HG03521 (cell line): Measurements from ENCODE around the gene PEX14.
A peak's percentile ranks its signal among the peaks of the same experiment; 100 is the strongest.
"Not testable (repeated sequence)": the region's sequence is repeated elsewhere in the genome, so short reads cannot be mapped to it uniquely, and the experiment has no call there.

ENCODE experiments used
- ATAC-seq: cut with Tn5 transposase; IDR thresholded peaks from one replicate; pipeline ENCODE4 v1.9.1; 2021; ENCODE audit warnings: mild to moderate bottlenecking, moderate library complexity; ENCODE audit not compliant: unreplicated experiment

Gene PEX14

DNA sequence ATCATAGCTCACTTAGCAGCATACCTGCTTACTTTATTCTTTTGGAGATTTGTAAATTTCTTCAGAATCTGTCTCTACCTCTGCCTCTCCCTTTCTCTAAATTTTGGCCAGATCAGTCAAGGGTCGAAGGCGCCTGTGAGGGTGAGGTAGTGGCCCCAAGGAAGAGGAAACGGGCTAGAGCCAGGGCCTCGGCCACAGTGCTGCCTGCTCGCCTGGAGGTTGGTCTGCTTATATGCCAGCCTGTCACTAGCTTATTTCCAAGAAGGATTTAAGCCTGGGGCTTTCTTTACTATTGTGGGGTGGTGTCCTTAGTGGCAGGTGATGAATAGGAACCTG, 19.6 kb downstream of the PEX14 start:
- ATAC-seq: no peak

DNA sequence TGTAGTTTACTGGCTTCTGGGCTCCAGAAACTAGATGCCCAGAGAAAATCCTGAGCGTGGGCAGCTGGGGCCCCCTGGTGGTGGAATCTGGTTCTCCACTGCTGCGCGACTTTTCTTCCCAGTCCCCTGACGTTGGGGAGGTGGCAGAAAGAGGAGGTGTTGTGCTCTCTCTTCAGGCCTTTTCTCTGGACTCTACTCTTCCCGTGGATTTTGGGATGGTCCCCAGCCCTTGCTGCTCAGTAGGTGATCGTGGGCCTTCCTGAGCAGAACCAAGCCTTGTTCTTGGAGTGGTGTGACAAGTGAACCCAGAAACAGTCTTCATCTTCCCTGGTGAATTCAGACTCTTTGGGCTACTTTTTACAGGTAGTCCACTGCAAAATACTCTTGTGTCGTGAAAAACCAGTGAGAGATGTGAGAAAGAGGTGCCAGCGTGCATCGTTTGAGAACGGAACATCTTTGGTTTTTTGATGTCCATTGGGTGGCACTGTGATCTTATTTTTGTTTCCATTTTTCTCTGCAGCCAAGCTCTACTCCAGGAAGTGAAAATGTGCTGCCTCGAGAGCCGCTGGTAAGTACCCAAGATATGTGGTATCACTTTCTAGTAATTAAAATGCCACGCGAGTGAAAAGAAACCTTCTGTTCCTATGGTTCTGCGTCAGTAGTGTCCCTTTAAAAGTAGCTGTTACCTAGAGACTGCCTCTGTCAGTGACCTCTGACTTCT, 20.2 kb downstream of the PEX14 start:
- ATAC-seq: peak; percentile 59

DNA sequence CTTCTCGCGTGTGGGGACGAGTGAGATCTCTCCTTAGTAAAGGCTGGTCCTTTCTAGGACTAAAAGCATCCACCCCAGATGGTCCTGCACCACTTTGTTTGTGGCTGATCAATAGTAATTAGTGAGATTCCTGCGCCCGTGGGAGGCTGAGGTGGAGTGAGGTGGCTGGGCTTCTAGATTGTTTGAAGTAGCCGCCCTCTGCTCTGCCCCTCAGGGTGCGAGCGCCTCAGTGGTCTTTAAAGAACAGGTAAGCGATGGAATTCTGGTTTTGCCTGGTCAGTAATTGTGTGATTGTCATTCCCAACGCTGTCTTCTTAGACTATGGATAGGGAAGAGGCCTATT, 20.7 kb downstream of the PEX14 start:
- ATAC-seq: no peak

DNA sequence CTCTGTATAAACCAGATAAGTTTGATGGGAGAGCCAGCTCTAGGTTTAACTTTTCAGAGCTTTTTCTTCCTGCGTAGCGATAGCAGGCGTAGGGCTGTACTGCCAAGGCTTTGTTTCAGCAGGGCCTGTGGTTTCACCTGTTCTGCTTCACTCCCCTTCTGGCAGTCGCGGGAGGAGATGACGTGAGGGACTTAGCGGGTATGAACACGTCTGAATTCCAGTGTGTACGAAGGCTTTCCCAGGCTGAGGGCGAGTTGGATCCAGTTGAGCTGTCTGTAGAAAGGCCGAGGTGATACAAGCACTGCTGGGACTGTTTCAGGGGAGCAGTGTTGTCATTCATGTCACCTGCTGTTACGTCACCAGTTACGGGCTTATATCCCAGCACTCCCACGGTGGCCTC, 21.2 kb downstream of the PEX14 start:
- no peak for ATAC-seq

DNA sequence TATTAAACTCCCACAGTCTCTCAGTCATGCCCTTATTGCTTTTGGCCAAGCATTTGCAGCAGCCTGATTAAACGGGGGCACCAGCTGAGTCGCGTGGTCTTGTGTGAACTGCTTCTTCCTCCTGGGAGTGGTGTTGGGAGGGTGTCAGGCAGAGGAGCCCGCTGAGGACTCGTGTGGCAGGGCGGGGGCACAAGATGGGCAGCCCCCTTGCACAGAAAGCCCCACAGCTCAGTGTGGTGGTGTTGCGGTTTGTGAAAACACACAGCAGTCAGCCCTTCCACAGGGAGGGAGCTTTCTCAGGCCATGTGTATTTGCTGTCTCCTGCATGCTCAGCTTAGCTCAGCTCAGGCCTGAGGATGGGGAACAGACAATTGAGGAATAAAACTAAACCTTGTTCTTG, 22.4 kb downstream of the PEX14 start:
- ATAC-seq: no peak

DNA sequence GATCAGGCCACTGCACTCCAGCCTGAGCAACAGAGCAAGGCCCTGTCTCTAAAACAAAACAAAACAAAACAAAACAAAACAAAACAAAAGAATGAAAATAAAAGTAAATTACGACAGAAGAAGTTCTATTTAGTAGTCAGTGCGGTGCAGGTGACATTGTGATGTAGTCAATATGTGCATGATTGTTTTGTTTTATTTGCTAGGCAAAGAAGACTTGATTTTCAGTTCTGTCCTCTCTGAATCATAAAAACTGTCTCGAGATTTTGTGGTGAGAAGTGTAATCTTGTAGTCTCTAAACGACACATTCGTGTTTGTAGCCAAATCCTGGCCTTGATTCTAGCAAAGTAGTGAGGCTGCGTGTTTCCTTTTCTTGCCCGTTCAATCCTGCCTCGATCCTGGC, 23.5 kb downstream of the PEX14 start:
- ATAC-seq: no peak

DNA sequence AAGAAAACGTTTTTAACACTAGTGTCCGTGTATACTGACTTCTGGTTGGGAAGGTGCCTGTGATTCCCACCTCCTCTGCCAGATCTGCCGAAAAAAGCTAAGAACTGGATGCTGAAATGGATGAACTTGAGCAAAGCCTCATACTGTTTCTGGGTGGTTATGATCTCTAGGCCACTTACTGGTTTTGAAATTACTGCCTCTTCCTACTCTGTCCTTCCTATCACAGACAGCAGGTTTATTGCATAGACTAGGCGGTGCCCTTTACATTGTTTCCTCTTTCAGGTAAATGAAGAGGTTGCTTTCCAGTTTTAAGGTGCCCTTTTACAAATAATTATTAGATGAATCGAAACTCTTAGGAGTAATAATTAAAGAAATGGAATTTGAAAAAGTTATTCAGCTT, 27.5 kb downstream of the PEX14 start:
- ATAC-seq: no peak

DNA sequence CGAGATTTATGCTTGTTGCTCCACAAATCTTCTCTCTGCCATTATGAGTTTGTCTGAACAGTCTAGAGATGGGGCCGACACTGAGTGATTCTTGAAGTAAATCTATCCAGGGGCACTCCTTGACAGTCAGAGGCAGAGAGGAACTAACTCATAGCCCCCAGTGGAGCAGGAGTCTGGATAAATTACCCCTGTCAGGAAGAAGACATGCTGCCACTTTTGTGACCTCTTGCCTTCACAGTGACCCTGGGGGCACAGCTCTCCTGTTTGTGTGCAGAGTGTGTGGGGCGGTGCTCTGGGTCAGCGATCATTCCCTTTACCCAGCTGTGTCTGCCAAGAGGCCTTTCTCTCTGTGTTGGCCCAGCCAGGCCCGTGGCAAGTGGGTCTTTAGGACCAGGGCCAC, 29.5 kb downstream of the PEX14 start:
- ATAC-seq: no peak

DNA sequence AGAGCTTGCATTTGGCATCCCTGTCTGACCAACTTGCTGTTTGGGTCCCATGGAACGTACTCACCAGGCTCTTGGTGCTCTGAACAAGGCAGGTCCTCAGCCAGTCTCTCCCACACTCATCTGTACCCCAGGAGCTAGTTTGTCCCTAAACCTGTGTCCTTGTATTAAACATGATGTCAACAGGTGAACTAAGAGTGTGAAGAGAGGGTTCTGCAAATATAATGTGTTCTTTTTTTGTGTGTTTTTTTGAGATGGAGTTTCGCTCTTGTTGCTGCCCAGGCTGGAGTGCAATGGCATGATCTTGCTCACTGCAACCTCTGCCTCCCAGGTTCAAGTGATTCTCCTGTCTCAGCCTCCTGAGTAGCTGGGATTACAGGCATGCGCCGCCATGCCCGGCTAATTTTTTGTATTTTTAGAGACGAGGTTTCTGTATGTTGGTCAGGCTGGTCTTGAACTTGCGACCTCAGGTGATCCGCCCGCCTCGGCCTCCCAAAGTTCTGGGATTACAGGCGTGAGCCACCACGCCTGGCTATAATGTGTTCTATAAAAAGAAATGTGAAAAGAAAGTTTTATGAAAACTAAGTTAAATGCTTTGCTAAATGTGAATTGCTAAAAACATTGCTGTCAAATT, 31.4 kb downstream of the PEX14 start:
- ATAC-seq: not testable (repeated sequence)

DNA sequence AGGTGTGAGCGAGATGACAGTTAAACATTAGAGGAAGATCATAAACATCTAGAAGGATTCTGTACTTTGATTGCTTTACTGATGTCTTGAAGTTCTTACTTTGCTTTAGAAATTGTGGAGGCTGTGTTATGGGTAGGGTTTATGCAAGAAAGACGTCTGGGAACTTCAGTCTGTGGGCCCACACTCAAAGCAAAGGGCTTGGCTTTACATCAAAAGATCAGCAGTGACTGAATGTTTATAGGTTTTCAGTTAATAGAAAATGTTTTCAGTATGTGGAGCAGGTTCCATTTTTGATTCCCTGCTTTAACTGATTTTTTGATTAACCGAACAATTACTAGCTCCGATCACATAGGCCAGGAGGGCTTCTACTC, 31.9 kb downstream of the PEX14 start:
- ATAC-seq: no peak

DNA sequence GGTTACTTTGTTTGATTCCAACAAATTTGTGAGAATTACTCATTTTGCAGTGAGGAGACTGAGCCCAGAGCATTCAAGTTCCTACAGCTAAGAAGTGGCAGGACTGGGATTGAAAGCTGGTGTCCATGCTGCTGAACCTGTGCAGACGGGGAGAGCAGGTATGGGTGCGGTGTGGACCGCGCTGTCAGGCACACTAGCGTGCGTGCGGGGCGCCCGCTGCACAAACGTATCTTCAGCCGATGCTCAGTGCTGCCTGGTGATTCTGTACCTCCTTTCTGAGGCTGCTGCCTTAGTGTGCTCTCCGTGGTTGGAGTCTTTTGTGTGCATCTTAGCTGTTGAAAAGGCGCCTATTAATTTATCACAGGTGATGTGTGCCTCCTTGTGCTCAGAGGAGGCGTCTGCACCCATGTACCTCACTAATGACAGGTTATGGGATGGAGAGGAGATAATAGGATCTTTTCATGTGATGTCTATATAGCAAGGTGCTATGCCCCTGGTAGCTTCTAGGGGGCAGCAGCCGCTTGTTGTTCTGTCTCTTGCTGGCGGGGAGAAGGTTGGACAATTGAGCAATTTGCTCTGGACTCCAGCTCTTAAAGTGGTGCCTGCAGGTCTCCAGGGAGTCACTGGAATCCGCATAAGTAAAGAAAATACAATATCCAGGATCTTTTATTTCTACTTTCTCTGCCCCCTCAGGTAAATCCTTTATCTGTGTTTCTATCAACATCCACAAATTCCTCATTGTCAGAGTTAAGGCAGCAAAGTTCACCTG, 32.5 kb downstream of the PEX14 start:
- ATAC-seq: no peak

DNA sequence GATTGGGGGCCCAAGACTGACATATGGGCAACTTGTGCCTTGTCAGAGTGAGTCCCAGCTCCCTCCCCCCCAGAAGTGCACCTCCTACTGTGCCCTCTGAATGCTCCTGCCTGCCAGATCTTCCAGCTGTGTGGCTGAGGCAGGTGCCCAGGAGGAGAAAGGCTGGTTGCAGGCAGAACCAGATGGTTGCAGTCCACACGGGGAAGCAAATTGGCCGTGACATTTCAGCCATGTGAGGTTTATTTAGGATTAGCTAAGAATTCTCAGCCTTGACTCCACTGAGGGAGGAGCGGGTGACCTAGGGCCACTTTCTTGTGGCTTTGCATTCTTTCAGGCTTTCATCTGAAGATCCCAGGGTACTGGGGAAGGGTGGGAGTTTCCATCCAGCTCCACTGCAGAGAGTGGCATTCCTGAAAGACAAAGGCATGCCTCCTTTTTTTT, 33.8 kb downstream of the PEX14 start:
- no peak for ATAC-seq

DNA sequence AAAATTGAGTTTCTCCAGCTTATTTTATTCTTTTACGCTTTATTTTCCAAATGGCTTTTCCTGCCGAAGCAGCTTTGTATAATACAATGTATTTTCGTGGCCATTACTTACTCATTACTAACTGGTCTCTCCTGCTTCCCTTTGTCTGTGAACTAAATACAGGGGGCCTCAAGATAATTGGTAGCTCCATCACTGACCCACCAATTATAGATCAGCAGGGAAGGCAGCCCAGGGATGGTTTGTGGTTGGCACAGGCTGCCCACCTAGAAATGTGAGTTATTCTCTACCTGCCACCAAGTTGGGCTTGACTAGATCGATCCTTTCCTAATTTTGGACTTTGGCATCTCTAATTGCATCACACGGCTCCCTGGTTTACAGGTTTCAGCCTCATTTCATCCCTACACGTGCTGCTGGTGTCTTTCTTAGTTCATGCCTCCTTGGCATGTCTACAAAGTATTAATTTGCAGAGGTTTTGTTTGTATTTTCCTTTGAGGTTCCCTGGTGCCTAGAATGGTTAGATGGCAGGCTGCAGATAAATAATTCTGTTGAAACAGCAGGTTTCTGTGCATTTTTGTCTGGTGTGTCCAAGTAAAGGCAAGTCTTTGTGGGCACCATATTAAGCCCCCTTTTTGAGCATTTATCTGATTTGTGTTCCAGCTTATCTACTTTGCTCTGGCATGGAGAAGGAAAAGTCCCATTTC, 35.2 kb downstream of the PEX14 start:
- ATAC-seq: no peak

DNA sequence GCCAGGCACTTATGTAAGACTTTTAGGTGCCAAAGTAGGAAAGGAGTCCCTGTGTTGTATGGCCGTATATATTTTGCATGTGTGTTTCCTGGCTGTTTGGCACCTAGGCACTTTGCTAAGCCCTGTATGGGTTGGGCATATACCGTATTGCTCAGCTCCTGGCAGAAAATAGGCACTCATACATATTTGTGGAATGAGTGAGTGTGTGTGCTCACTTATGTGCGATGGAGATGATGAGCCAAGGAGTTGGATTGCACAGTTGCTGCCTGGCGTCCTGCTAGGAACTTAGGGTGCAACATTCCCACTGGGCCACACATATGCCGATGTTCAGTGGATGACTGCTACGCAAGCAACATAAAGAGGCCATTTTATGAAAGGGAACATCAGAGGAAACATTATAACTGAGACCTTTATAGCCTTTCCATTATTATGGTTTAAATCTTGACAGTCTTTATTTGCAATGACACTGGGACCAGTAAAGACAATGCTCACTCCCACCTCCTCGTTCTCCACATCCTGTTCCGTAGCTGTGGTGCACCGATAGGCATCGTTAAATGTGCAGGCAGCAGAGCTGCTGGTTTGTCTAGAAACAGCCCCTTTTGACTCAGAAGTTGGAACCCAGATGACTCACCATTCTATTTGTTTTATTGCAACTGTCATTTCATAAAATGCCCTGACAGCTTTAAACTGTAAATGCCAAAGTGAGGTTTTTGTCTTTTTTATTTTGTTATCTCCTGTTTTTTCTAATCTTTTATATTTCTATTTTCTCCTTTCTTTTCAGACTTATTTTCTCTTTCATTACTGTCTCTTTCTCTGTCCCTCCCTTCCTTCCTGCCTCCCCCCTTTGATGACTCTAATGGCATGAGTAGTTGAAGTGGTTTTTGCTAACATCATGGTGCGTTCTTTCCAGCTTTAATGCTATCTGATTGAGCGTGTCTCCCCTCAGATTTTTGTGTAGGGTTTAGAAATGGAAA, 36.1 kb downstream of the PEX14 start:
- ATAC-seq: peak; percentile 80

DNA sequence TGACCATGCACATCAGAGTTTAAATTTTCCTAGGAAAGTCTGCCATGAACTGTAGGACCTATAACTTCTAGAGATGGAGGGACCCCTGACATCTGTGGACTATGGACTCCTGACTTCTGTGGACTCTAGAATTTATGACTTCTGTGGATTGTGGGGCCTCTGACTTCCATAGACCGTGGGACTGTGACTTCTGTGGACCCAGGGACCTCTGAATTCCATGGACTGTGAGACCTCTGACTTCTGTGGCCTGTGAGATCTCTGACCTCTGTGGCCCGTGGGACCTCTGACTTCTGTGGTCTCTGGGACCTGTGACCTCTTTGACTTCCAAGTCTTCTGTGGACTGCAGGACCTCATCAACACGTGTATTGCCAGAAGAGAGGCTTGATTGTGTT, 36.7 kb downstream of the PEX14 start:
- ATAC-seq: no peak

DNA sequence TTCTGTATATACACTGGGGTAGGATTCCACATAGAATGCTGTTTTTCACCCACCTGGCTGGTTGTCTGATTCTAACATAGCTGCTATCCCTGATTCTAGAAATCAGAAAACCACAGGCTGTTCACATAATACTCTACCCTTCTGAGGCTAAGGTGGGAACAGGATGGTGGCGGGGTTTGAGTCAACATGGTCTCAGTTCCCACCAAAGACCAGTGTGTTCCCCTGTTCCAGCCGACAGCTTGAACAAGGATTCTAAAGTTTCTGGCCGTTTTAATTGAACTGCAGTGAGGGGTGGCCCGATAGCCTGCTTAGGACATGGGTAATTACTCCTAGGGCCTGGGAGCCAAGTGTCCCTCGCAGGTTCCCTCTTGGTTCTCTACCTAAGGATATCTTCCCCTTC, 38.4 kb downstream of the PEX14 start:
- no peak for ATAC-seq

DNA sequence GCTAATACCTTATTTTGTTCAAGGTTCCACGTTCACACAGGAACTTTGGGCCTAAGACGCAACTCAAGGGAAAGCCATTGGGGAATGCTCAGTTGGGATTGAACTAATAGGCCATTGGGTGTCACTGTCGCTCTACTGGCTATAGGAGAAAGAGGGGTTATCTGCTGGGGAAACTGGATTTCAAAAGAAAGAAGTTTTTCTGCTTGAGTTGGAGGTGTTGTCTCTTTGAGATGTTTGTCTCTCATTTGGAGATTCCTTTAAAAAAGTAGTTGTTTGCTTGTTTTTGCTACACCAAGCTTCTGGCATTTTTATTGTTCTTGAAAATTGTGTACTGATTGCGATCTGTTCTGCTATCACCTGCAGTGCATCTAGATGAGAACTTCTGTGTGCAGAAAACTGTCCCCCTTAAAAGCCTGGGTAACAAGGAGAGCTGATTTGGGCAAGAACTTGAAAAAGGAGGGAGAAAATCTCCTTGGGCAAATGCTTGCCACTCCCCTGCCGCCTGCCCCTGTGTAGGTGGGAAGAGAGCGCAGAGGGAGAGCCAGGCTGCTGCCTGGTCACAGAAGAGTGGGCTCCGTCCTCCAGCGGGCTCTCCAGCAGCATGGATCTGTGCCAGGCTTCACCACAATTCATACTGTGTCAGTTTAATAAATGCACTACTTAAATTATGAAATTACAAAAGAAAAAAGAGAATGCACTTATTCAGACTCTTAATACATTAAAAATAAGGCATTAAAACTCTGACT, 39.9 kb downstream of the PEX14 start:
- ATAC-seq: no peak

DNA sequence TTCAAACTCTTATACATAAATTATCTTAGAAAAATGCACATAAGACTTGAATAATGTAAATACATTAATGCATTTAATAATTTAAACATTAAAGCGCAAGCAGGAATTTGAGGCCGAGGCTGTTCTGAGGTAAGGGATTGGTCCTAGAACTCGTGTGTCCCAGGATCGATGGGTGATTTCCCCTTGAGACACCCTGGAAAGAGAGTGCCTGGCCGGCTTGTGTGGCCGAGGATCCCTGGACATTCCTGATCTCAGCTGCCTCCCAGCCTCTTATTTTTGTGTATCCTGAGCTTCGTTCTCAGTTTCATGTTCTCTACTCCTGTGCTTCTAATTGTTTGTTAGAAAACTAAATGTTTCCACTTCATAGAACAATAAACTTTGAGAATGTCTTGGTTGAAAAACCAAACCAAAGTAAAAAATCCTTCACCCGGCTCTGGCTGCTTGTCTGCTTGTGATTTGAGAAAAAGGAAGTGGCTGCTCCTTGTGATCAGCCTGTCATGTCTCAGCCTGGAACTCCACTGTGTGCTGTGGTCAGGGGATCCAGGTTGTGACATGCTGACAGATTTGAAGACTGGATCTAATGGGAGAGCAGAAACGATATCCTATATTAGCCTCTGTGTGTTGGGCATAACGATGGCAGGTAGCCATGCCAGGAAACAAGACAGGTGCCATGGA, 40.7 kb downstream of the PEX14 start:
- ATAC-seq: no peak

DNA sequence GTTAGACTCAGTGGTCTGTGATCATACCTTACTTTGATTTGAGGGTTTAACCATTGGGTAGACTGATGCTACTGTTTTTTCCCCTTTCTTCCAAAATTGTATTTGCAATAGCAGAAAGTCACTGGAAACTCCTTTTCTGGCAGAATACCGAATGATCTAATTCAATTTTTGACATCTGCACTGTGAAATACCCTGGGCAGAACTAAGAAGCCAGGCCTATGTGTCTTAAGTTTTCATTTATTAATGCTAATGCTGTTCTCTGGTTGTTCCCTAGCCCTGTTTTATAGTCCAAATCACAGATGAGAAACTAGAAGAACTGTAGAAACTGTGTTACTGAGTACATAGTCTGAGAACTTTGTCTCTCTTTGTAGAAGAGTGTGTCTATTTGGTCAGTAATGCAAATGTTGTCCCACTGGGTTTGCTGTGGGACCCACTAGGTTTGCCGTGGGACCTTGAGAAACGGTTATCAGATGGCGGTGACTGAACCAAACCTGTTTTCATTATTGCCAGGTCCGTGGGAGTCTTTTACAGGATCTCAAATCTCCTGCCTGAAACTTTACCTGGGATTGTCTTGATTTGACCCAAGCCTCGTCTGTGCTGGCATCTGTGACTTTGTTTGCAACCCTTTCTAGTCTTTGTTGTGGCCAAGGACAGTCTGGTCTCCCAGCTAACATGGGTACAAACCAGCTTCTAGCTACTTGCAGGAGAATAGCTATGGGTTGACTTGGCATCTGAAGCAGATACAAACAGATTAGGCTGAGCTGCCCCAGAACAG, 41.4 kb downstream of the PEX14 start:
- no peak for ATAC-seq
